Caco-2 (cell line): ENCODE data around the gene DCX. TPM values are rescaled to one million over a fixed set of nuclear protein-coding genes. Genes with fewer than 3 reads are reported as not detected.

ENCODE experiments used
- BruUV-seq: library from RNA; stranded (reverse); fragments of 400-500 nt; replicated peaks from 2 replicates; lab custom pipeline; 2021; lab: Mats Ljungman, UMichigan
- CTCF ChIA-PET: fragments of 300-600 bp; sonication (Branson Sonifier 250); formaldehyde crosslinking; loops from one replicate; lab custom pipeline; 2022; ENCODE audit warnings: antibody characterized with exemption; lab: Charles Lee
- POLR2A ChIA-PET: fragments of 300-600 bp; sonication (Branson Sonifier 250); formaldehyde crosslinking; loops from one replicate; lab custom pipeline; 2022; ENCODE audit warnings: antibody characterized with exemption; lab: Charles Lee
- DNase-seq, 2 experiments: peaks; one replicate each; pipeline versions ENCODE4 v3.0.0 to v3.0.0-alpha.2; 2020 to 2022
- H3K27me3 ChIP-seq: replicated peaks from 2 replicates; pipeline ENCODE4 v1.6.0; 2011; ENCODE audit warnings: low read length; ENCODE audit not compliant: control insufficient read depth, insufficient read depth
- H3K36me3 ChIP-seq: 2 replicates; pipeline ENCODE4 v1.5.1; 2011; ENCODE audit warnings: low read length; ENCODE audit not compliant: control insufficient read depth, insufficient read depth
- H3K4me1 ChIP-seq: fragments of 250-450 bp; sonication (Bioruptor Pico); 2 replicates; pipeline ENCODE4 v1.5.1; 2020; ENCODE audit warnings: mild to moderate bottlenecking
- H3K4me3 ChIP-seq: 2 replicates; pipeline ENCODE4 v1.5.1; 2011; ENCODE audit warnings: low read depth, mild to moderate bottlenecking, control low read depth, low read length
- H3K9me3 ChIP-seq: fragments of 250-450 bp; sonication (Bioruptor Pico); 2 replicates; pipeline ENCODE4 v1.5.1; 2020; ENCODE audit warnings: mild to moderate bottlenecking, moderate library complexity
- H3K27ac Mint-ChIP-seq: one replicate; pipeline ENCODE4 v1.8.0; 2022; ENCODE audit warnings: mixed read lengths; ENCODE audit not compliant: unreplicated experiment
- H3K27me3 Mint-ChIP-seq: one replicate; pipeline ENCODE4 v1.8.0; 2022; ENCODE audit warnings: mixed read lengths; ENCODE audit not compliant: insufficient read depth, unreplicated experiment
- H3K36me3 Mint-ChIP-seq: one replicate; pipeline ENCODE4 v1.8.0; 2022; ENCODE audit warnings: mild to moderate bottlenecking, mixed read lengths; ENCODE audit not compliant: insufficient read depth, unreplicated experiment
- H3K4me1 Mint-ChIP-seq: one replicate; pipeline ENCODE4 v1.8.0; 2022; ENCODE audit warnings: low read depth, mixed read lengths; ENCODE audit not compliant: unreplicated experiment
- H3K4me3 Mint-ChIP-seq: one replicate; pipeline ENCODE4 v1.8.0; 2022; ENCODE audit warnings: mild to moderate bottlenecking, moderate library complexity, mixed read lengths; ENCODE audit not compliant: unreplicated experiment
- H3K9me3 Mint-ChIP-seq: one replicate; pipeline ENCODE4 v1.8.0; 2022; ENCODE audit warnings: mixed read lengths; ENCODE audit not compliant: unreplicated experiment
- CTCF ChIP-seq, 2 experiments: fragments of 200-600 bp in 1 of 2; IDR thresholded peaks; 1 replicate in 1 of 2; 2 replicates in 1 of 2; pipeline versions ENCODE4 v1.5.1 to v1.8.0; 2011 to 2022; ENCODE audit warnings: antibody characterized with exemption in 1 of 2, control low read depth in 1 of 2, inconsistent platforms in 1 of 2, low read depth in 1 of 2, low read length in 1 of 2, mild to moderate bottlenecking in 1 of 2, moderate library complexity in 1 of 2; ENCODE audit not compliant: insufficient read depth in 1 of 2, severe bottlenecking in 1 of 2, unreplicated experiment in 1 of 2
- intact Hi-C: fragments of 100-400 bp; cut with micrococcal nuclease; formaldehyde crosslinking; loops from one replicate; pipeline ENCODE4 v1.10.0; 2022; ENCODE audit not compliant: unreplicated experiment
- total RNA-seq: library from RNA; stranded (reverse); gene quantifications from 2 replicates; pipeline ENCODE4 v1.2.3, GENCODE V29; 2022

DCX gene
- total RNA-seq, 1 experiment from 2014 or later = not detected

DNA sequence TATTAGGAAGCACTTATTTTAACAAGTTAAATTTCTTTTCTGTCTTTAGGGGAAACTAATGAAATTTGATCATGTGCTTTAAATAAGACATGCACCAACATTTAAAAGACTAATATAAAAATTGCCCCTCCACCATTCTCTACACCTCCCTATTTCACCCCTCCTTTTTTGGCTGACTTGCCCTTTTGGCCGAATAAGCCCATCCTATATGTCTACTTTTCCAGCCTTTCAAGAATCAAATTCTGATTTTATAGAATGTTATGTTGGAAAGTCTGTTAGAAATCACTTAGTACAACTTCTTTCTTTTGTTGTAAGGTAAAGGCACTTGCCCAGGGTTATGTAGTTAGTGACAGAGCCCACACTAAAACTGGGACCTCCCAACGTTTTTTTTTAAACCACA is 143.5 kb downstream of the DCX start:
- H3K4me1 Mint-ChIP-seq = no peaks in the 10 kb centered on the region
- Histone ChIP-seq H3K36me3 (no peaks in the 10 kb centered on the region), H3K4me3 (no peak overlapping the region), H3K27me3 (no peaks in the 10 kb centered on the region), H3K9me3 (no peaks in the 10 kb centered on the region), H3K4me1 (no peaks in the 10 kb centered on the region)
- no peak overlapping the region for H3K4me3 Mint-ChIP-seq
- ChIA-PET POLR2A (no interaction called here), CTCF (no interaction called here)
- peaks cover 13% of the 10 kb centered on the region for H3K27me3 Mint-ChIP-seq
- H3K9me3 Mint-ChIP-seq = no peaks in the 10 kb centered on the region
- BruUV-seq = no TSS peak
- TF ChIP-seq CTCF (IDR thresholded peaks at IDR 0.05; ENCODE audit: insufficient read depth in 1 of 2, low read depth in 1 of 2, low read length in 1 of 2, severe bottlenecking in 1 of 2, unreplicated experiment in 1 of 2) = no peak
- intact Hi-C loops = no loop called here
- H3K27ac Mint-ChIP-seq = no peak overlapping the region
- DNase-seq = no peak
- H3K36me3 Mint-ChIP-seq = no peaks in the 10 kb centered on the region

GRCh38 chrX:111265486-111265885 is 146.5 kb downstream of the DCX start:
- intact Hi-C loops = no loop called here
- BruUV-seq = no TSS peak
- no peaks in the 10 kb centered on the region for H3K4me1 ChIP-seq

DNA sequence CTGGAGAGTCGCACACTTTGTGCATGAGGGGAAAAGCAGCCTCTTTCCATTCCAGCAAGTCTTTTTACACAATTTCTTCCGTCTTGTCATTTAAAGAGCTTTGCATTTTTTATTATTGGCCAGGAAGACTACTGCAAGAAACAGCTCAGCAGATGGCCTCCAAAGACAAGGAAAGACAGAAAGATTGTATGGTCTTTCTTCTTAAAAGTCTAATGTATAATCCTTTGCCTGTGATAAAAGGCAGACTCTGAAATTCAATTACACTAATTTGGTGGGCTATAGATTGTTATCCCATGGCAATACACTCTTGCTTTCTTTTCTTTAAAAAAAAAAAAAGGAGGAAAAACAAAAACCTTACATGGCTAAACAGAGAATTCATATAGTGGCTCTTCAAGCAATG is 147.6 kb downstream of the DCX start:
- no peaks in the 10 kb centered on the region for H3K36me3 ChIP-seq
- Mint-ChIP-seq H3K36me3 (no peaks in the 10 kb centered on the region), H3K27me3 (peaks cover 13% of the 10 kb centered on the region), H3K9me3 (no peaks in the 10 kb centered on the region), H3K4me3 (no peak overlapping the region), H3K4me1 (no peaks in the 10 kb centered on the region), H3K27ac (no peak overlapping the region)
- no peaks in the 10 kb centered on the region for H3K27me3 ChIP-seq
- H3K9me3 ChIP-seq = no peaks in the 10 kb centered on the region
- CTCF ChIA-PET = no interaction called here
- no TSS peak for BruUV-seq
- no peak for DNase-seq
- POLR2A ChIA-PET = no interaction called here
- no peak for TF ChIP-seq CTCF (IDR thresholded peaks at IDR 0.05; ENCODE audit: insufficient read depth in 1 of 2, low read depth in 1 of 2, low read length in 1 of 2, severe bottlenecking in 1 of 2, unreplicated experiment in 1 of 2)
- no peaks in the 10 kb centered on the region for H3K4me1 ChIP-seq
- H3K4me3 ChIP-seq = no peak overlapping the region
- intact Hi-C loops = no loop called here

More at GRCh38 chrX:111265486-111265885, 146.5 kb downstream of the DCX start:
- Mint-ChIP-seq H3K36me3 (no peaks in the 10 kb centered on the region), H3K4me1 (no peaks in the 10 kb centered on the region), H3K9me3 (no peaks in the 10 kb centered on the region), H3K4me3 (no peak overlapping the region), H3K27ac (no peak overlapping the region), H3K27me3 (peaks cover 13% of the 10 kb centered on the region)
- ChIA-PET CTCF (no interaction called here), POLR2A (no interaction called here)
- Histone ChIP-seq H3K27me3 (no peaks in the 10 kb centered on the region), H3K36me3 (no peaks in the 10 kb centered on the region), H3K4me3 (no peak overlapping the region), H3K9me3 (no peaks in the 10 kb centered on the region)
- no peak for DNase-seq
- TF ChIP-seq CTCF (IDR thresholded peaks at IDR 0.05; ENCODE audit: insufficient read depth in 1 of 2, low read depth in 1 of 2, low read length in 1 of 2, severe bottlenecking in 1 of 2, unreplicated experiment in 1 of 2) = no peak
